MM.1S (cell line): ENCODE measurements around the gene SFXN5.

Experiments used
- DNase-seq: peaks from one replicate; pipeline ENCODE4 v3.0.0-alpha.2; 2015
- H2AFZ ChIP-seq: fragments of 300-600 bp; sonication (generic); 2 replicates; pipeline ENCODE4 v1.6.0; 2016; ENCODE audit warnings: antibody characterized with exemption, low read length
- H3F3A ChIP-seq: fragments of 300-600 bp; sonication (generic); 2 replicates; pipeline ENCODE4 v1.6.1; 2016; ENCODE audit warnings: mild to moderate bottlenecking, antibody characterized with exemption, low read length, moderate library complexity, mixed read lengths; ENCODE audit not compliant: insufficient read depth
- H3K27ac ChIP-seq: fragments of 300-600 bp; sonication (generic); 2 replicates; pipeline ENCODE4 v1.5.1; 2016; ENCODE audit warnings: mild to moderate bottlenecking, low read length
- H3K27me3 ChIP-seq: fragments of 300-600 bp; sonication (generic); replicated peaks from 2 replicates; pipeline ENCODE4 v1.6.0; 2016; ENCODE audit warnings: low read length; ENCODE audit not compliant: insufficient read depth
- H3K36me3 ChIP-seq: fragments of 300-600 bp; sonication (generic); replicated peaks from 2 replicates; pipeline ENCODE4 v1.6.1; 2016; ENCODE audit warnings: mild to moderate bottlenecking, low read length, mixed read lengths; ENCODE audit not compliant: insufficient read depth
- H3K4me1 ChIP-seq: fragments of 300-600 bp; sonication (generic); 2 replicates; pipeline ENCODE4 v1.6.1; 2016; ENCODE audit warnings: low read length, mixed read lengths
- H3K4me2 ChIP-seq: fragments of 300-600 bp; sonication (generic); 2 replicates; pipeline ENCODE4 v1.6.0; 2016; ENCODE audit warnings: low read depth, low read length
- H3K4me3 ChIP-seq: fragments of 300-600 bp; sonication (generic); 2 replicates; pipeline ENCODE4 v1.5.1; 2016; ENCODE audit warnings: low read length, mixed read lengths
- H3K79me2 ChIP-seq: fragments of 300-600 bp; sonication (generic); 2 replicates; pipeline ENCODE4 v1.6.1; 2016; ENCODE audit warnings: mixed run types, low read length, mixed read lengths
- H3K9ac ChIP-seq: fragments of 300-600 bp; sonication (generic); 2 replicates; pipeline ENCODE4 v1.6.1; 2016; ENCODE audit warnings: low read length, mixed read lengths
- H3K9me2 ChIP-seq: fragments of 300-600 bp; sonication (generic); replicated peaks from 2 replicates; pipeline ENCODE4 v1.6.1; 2016; ENCODE audit warnings: mild to moderate bottlenecking, low read length, mixed read lengths; ENCODE audit not compliant: insufficient read depth
- H3K9me3 ChIP-seq: fragments of 300-600 bp; sonication (generic); replicated peaks from 2 replicates; pipeline ENCODE4 v1.6.1; 2016; ENCODE audit warnings: mild to moderate bottlenecking, low read length, mixed read lengths; ENCODE audit not compliant: insufficient read depth
- H4K20me1 ChIP-seq: fragments of 300-600 bp; sonication (generic); 2 replicates; pipeline ENCODE4 v1.6.1; 2016; ENCODE audit warnings: mild to moderate bottlenecking, low read length, moderate library complexity, mixed read lengths; ENCODE audit not compliant: insufficient read depth
- CTCF ChIP-seq: fragments of 300-600 bp; sonication (generic); IDR thresholded peaks from 2 replicates; pipeline ENCODE4 v1.5.1; 2016; ENCODE audit warnings: antibody characterized with exemption, low read length, mixed read lengths
- EZH2 ChIP-seq: fragments of 300-600 bp; sonication (generic); optimal IDR thresholded peaks from 2 replicates; pipeline ENCODE3; 2017; ENCODE audit warnings: low read depth, mild to moderate bottlenecking, antibody characterized with exemption, low read length, mixed read lengths
- EZH2phosphoT487 ChIP-seq: fragments of 300-600 bp; sonication (generic); IDR thresholded peaks from 2 replicates; pipeline ENCODE4 v1.6.1; 2018; ENCODE audit warnings: antibody characterized with exemption, low read length

Gene SFXN5

GRCh38 chr2:73079636-73080035, 8.1 kb upstream of the SFXN5 start:
- H3K4me2 ChIP-seq: no peak overlapping the region
- H3K4me3 ChIP-seq: no peak overlapping the region
- no peaks in the 10 kb centered on the region for H3K9me3 ChIP-seq
- no peak overlapping the region for H3K27ac ChIP-seq
- no peaks in the 10 kb centered on the region for H3K27me3 ChIP-seq
- no peaks in the 10 kb centered on the region for H3K9me2 ChIP-seq
- no peaks in the 10 kb centered on the region for H4K20me1 ChIP-seq
- no peaks in the 10 kb centered on the region for H3K79me2 ChIP-seq
- H3K4me1 ChIP-seq: no peaks in the 10 kb centered on the region
- DNase-seq: no peak
- no peak for TF ChIP-seq EZH2
- TF ChIP-seq EZH2phosphoT487: no peak
- TF ChIP-seq CTCF: no peak
- no peaks in the 10 kb centered on the region for H3F3A ChIP-seq
- H2AFZ ChIP-seq: no peak overlapping the region
- H3K36me3 ChIP-seq: no peaks in the 10 kb centered on the region
- no peak overlapping the region for H3K9ac ChIP-seq

- Histone ChIP-seq H3F3A (no peaks in the 10 kb centered on the region), H3K9me2 (no peaks in the 10 kb centered on the region), H3K36me3 (no peaks in the 10 kb centered on the region), H3K4me3 (no peak overlapping the region), H3K4me2 (no peak overlapping the region), H3K27me3 (no peaks in the 10 kb centered on the region), H3K27ac (no peak overlapping the region), H3K9me3 (no peaks in the 10 kb centered on the region), H3K4me1 (no peaks in the 10 kb centered on the region), H2AFZ (no peak overlapping the region), H3K9ac (no peak overlapping the region), H3K79me2 (no peaks in the 10 kb centered on the region), H4K20me1 (no peaks in the 10 kb centered on the region)
- TF ChIP-seq CTCF: no peak
- no peak for TF ChIP-seq EZH2phosphoT487
- no peak for TF ChIP-seq EZH2
- no peak for DNase-seq
These were observed 7.2 kb upstream of the SFXN5 start for GRCh38 chr2:73078457-73079411.

- H2AFZ ChIP-seq: no peak overlapping the region
- no peaks in the 10 kb centered on the region for H3K9me3 ChIP-seq
- H3K9me2 ChIP-seq: no peaks in the 10 kb centered on the region
- no peak overlapping the region for H3K4me2 ChIP-seq
- no peak overlapping the region for H3K9ac ChIP-seq
- DNase-seq: no peak
- H3K27me3 ChIP-seq: no peaks in the 10 kb centered on the region
- no peaks in the 10 kb centered on the region for H3K4me1 ChIP-seq
- no peak overlapping the region for H3K4me3 ChIP-seq
- H3F3A ChIP-seq: 0 out of 2 replicates have a peak, but pooled peaks cover 5% of the 10 kb centered on the region
- no peaks in the 10 kb centered on the region for H3K36me3 ChIP-seq
- no peaks in the 10 kb centered on the region for H4K20me1 ChIP-seq
- H3K79me2 ChIP-seq: no peaks in the 10 kb centered on the region
- H3K27ac ChIP-seq: no peak overlapping the region
- TF ChIP-seq EZH2phosphoT487 (no peak), CTCF (no peak), EZH2 (no peak)
These were observed 5.9 kb upstream of the SFXN5 start for GRCh38 chr2:73077424-73077795.
